HEK293 (cell line): Measurements from ENCODE around the gene EDARADD.

ENCODE experiments used
- EGR2 ChIP-seq: fragments of 450-650 bp; formaldehyde crosslinking; IDR thresholded peaks from 2 replicates; pipeline ENCODE4 v1.5.1; 2016; ENCODE audit warnings: low read depth, missing biosample characterization, missing genetic modification characterization
- FEZF1 ChIP-seq: fragments of 450-650 bp; formaldehyde crosslinking; IDR thresholded peaks from 2 replicates; pipeline ENCODE4 v1.5.1; 2016; ENCODE audit warnings: missing biosample characterization, missing genetic modification characterization
- KLF17 ChIP-seq: fragments of 450-650 bp; formaldehyde crosslinking; IDR thresholded peaks from 2 replicates; pipeline ENCODE4 v1.5.1; 2016; ENCODE audit warnings: missing biosample characterization, missing genetic modification characterization
- KLF7 ChIP-seq: fragments of 450-650 bp; formaldehyde crosslinking; IDR thresholded peaks from 2 replicates; pipeline ENCODE4 v1.5.1; 2016; ENCODE audit warnings: missing biosample characterization, missing genetic modification characterization, borderline replicate concordance
- MZF1 ChIP-seq: fragments of 450-650 bp; formaldehyde crosslinking; IDR thresholded peaks from 2 replicates; pipeline ENCODE4 v1.5.1; 2017; ENCODE audit warnings: missing biosample characterization, missing genetic modification characterization, borderline replicate concordance
- PATZ1 ChIP-seq: fragments of 450-650 bp; formaldehyde crosslinking; IDR thresholded peaks from 2 replicates; pipeline ENCODE4 v1.5.1; 2016; ENCODE audit warnings: missing biosample characterization, missing genetic modification characterization
- PRDM10 ChIP-seq: fragments of 450-650 bp; formaldehyde crosslinking; IDR thresholded peaks from 2 replicates; pipeline ENCODE4 v1.5.1; 2016; ENCODE audit warnings: missing biosample characterization, missing genetic modification characterization
- PRDM4 ChIP-seq: fragments of 450-650 bp; formaldehyde crosslinking; IDR thresholded peaks from 2 replicates; pipeline ENCODE4 v1.5.1; 2017; ENCODE audit warnings: missing biosample characterization, missing genetic modification characterization
- PRDM6 ChIP-seq: fragments of 450-650 bp; formaldehyde crosslinking; IDR thresholded peaks from 2 replicates; pipeline ENCODE4 v1.5.1; 2017; ENCODE audit warnings: missing biosample characterization, missing genetic modification characterization
- SCRT1 ChIP-seq: fragments of 450-650 bp; formaldehyde crosslinking; IDR thresholded peaks from 2 replicates; pipeline ENCODE4 v1.5.1; 2016; ENCODE audit warnings: missing biosample characterization, missing genetic modification characterization, borderline replicate concordance
- SCRT2 ChIP-seq: fragments of 450-650 bp; formaldehyde crosslinking; IDR thresholded peaks from 2 replicates; pipeline ENCODE4 v1.5.1; 2016; ENCODE audit warnings: missing biosample characterization, missing genetic modification characterization
- WT1 ChIP-seq: fragments of 450-650 bp; formaldehyde crosslinking; IDR thresholded peaks from 2 replicates; pipeline ENCODE4 v1.5.1; 2016; ENCODE audit warnings: missing biosample characterization, missing genetic modification characterization
- ZBTB21 ChIP-seq: fragments of 450-650 bp; formaldehyde crosslinking; IDR thresholded peaks from 2 replicates; pipeline ENCODE4 v1.5.1; 2017; ENCODE audit warnings: missing biosample characterization, missing genetic modification characterization
- ZBTB44 ChIP-seq: fragments of 450-650 bp; IDR thresholded peaks from 2 replicates; pipeline ENCODE4 v1.5.1; 2018; ENCODE audit warnings: missing biosample characterization, mild to moderate bottlenecking, missing genetic modification characterization
- ZFHX2 ChIP-seq: fragments of 450-650 bp; formaldehyde crosslinking; conservative IDR thresholded peaks from 2 replicates; pipeline ENCODE4 v1.5.1; 2016; ENCODE audit warnings: missing biosample characterization, missing genetic modification characterization
- ZFP3 ChIP-seq: fragments of 450-650 bp; formaldehyde crosslinking; IDR thresholded peaks from 2 replicates; pipeline ENCODE4 v1.5.1; 2016; ENCODE audit warnings: low read depth, missing biosample characterization, missing genetic modification characterization
- ZNF202 ChIP-seq: fragments of 450-650 bp; formaldehyde crosslinking; IDR thresholded peaks from 2 replicates; pipeline ENCODE4 v1.5.1; 2016; ENCODE audit warnings: missing biosample characterization, missing genetic modification characterization, borderline replicate concordance
- ZNF292 ChIP-seq: fragments of 450-650 bp; formaldehyde crosslinking; IDR thresholded peaks from 2 replicates; pipeline ENCODE4 v1.5.1; 2016; ENCODE audit warnings: low read depth, missing biosample characterization, missing genetic modification characterization, borderline replicate concordance
- ZNF335 ChIP-seq: fragments of 450-650 bp; formaldehyde crosslinking; conservative IDR thresholded peaks from 2 replicates; pipeline ENCODE4 v1.5.1; 2016; ENCODE audit warnings: missing biosample characterization, missing genetic modification characterization
- ZNF362 ChIP-seq: fragments of 450-650 bp; formaldehyde crosslinking; IDR thresholded peaks from 2 replicates; pipeline ENCODE4 v1.5.1; 2016; ENCODE audit warnings: missing biosample characterization, missing genetic modification characterization
- ZNF561 ChIP-seq: fragments of 450-650 bp; IDR thresholded peaks from 2 replicates; pipeline ENCODE4 v1.5.1; 2018; ENCODE audit warnings: missing biosample characterization, missing genetic modification characterization, borderline replicate concordance
- ZNF707 ChIP-seq: fragments of 450-650 bp; formaldehyde crosslinking; IDR thresholded peaks from 2 replicates; pipeline ENCODE4 v1.5.1; 2016; ENCODE audit warnings: missing biosample characterization, missing genetic modification characterization
- ZNF76 ChIP-seq: fragments of 450-650 bp; formaldehyde crosslinking; IDR thresholded peaks from 2 replicates; pipeline ENCODE4; 2016; ENCODE audit warnings: low read depth, missing biosample characterization, missing genetic modification characterization, borderline replicate concordance
- ZXDB ChIP-seq: fragments of 450-650 bp; formaldehyde crosslinking; IDR thresholded peaks from 2 replicates; pipeline ENCODE4 v1.5.1; 2016; ENCODE audit warnings: missing biosample characterization, missing genetic modification characterization

EDARADD gene

GRCh38 chr1:236516929-236517704 lies 123.0 kb downstream of the EDARADD start (continued):
- TF ChIP-seq PATZ1 (tag by site-specific recombination) (peak; percentile 65), ZBTB21 (0 out of 2 replicates have a peak, but pooled peaks have one; percentile 2), MZF1 (tag by site-specific recombination) (no peak), SCRT2 (tag by site-specific recombination) (peak; percentile 98), ZBTB44 (tag by site-specific recombination) (peak; percentile 42; the same call in 1 of the 2 replicates), ZXDB (no peak), ZNF707 (no peak), WT1 (tag by site-specific recombination) (peak; percentile 40; the same call in 1 of the 2 replicates), ZNF292 (no peak), ZNF362 (tag by site-specific recombination) (peak; percentile 96), ZNF76 (tag by site-specific recombination) (no peak), EGR2 (tag by site-specific recombination) (peak; percentile 73), ZNF335 (peak; percentile 63), PRDM4 (tag by site-specific recombination) (no peak), PRDM6 (tag by site-specific recombination) (peak; percentile 68), SCRT1 (tag by site-specific recombination) (peak; percentile 91), KLF17 (tag by site-specific recombination) (no peak), FEZF1 (tag by site-specific recombination) (peak; percentile 50; the same call in 1 of the 2 replicates), ZNF202 (tag by site-specific recombination) (no peak), ZNF561 (no peak), PRDM10 (tag by site-specific recombination) (peak; percentile 97), KLF7 (tag by site-specific recombination) (no peak), ZFP3 (tag by site-specific recombination) (no peak), ZFHX2 (tag by site-specific recombination) (peak; percentile 60)
